ENCODE results near the gene QRFP.
"Not testable (repeated sequence)": the region's sequence is repeated elsewhere in the genome, so short reads cannot be mapped to it uniquely, and the experiment has no call there.

The QRFP gene

GRCh38 chr9:130861372-130862180 lies 35.0 kb downstream of the QRFP start:
- H3K27me3 ChIP-seq (ENCODE audit: insufficient read depth, low read length): no peaks in the 10 kb centered on the region
- H3K9me3 ChIP-seq (ENCODE audit: insufficient read depth, low read depth, low read length): no peaks in the 10 kb centered on the region
- peaks cover 67% of the 10 kb centered on the region for H3K36me3 ChIP-seq (ENCODE audit: insufficient read depth, low read length)
- peaks cover 14% of the 10 kb centered on the region; the same call in 1 of the 2 replicates for H3K4me1 ChIP-seq (ENCODE audit: insufficient read depth, low read length)
- no peak overlapping the region for H3K9ac ChIP-seq (ENCODE audit: low read depth, low read length)
- H3K4me3 ChIP-seq (ENCODE audit: low read length): no peak overlapping the region
- H3K27ac ChIP-seq (ENCODE audit: low read depth, low read length): no peak overlapping the region
- 89% methylated on average over 4 of the region's 8 CpGs for WGBS

DNA sequence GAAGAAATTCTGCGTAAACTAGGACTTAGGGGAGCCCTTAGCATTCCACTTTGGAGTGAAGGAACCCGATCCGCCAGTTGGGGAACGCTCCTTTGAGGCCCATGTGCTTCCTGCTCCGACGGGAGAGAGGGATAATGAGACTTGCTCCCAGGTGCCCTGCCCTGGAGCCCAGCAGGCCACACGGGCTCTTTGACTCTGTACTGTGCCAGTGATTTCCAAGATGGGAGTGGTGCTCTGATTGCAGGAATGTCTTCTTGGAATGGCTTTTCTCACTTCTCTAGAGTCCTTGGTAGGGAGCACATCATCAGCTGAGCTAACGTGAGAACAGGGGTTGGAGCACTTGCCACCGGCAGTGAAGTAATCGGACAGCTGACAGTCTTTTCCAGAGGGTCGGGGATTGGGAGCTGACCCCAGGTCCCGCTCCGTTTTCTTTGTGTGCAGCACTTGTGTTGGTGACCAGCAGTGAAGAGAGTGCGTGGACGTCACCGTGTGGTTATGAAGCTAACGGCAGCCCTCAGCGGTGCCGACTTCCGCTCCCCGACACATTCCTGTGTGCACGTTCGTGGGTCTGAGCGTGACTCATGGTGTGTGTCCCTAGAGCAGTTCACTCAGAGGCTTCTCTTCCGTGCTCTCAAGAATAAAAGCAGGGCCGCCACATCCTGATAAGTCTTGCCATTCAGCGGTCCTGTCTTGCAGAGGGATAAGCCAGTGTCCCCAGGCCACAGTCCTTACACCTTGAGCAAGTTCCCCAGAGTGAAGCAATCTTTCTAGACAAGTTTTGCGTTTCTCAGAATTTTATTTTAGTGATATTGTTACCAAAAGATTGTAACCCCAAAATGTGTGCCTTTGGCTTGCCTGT lies 35.9 kb downstream of the QRFP start:
- Histone ChIP-seq H3K4me3 (ENCODE audit: low read length) (no peak overlapping the region), H3K9me3 (ENCODE audit: insufficient read depth, low read depth, low read length) (no peaks in the 10 kb centered on the region), H3K9ac (ENCODE audit: low read depth, low read length) (no peak overlapping the region), H3K36me3 (ENCODE audit: insufficient read depth, low read length) (peaks cover 75% of the 10 kb centered on the region), H3K4me1 (ENCODE audit: insufficient read depth, low read length) (peaks cover 14% of the 10 kb centered on the region; the same call in 1 of the 2 replicates), H3K27ac (ENCODE audit: low read depth, low read length) (peak overlapping the region; percentile 51; the same call in 1 of the 2 replicates), H3K27me3 (ENCODE audit: insufficient read depth, low read length) (no peaks in the 10 kb centered on the region)
- WGBS: 91% methylated on average over 28 of the region's 28 CpGs

DNA sequence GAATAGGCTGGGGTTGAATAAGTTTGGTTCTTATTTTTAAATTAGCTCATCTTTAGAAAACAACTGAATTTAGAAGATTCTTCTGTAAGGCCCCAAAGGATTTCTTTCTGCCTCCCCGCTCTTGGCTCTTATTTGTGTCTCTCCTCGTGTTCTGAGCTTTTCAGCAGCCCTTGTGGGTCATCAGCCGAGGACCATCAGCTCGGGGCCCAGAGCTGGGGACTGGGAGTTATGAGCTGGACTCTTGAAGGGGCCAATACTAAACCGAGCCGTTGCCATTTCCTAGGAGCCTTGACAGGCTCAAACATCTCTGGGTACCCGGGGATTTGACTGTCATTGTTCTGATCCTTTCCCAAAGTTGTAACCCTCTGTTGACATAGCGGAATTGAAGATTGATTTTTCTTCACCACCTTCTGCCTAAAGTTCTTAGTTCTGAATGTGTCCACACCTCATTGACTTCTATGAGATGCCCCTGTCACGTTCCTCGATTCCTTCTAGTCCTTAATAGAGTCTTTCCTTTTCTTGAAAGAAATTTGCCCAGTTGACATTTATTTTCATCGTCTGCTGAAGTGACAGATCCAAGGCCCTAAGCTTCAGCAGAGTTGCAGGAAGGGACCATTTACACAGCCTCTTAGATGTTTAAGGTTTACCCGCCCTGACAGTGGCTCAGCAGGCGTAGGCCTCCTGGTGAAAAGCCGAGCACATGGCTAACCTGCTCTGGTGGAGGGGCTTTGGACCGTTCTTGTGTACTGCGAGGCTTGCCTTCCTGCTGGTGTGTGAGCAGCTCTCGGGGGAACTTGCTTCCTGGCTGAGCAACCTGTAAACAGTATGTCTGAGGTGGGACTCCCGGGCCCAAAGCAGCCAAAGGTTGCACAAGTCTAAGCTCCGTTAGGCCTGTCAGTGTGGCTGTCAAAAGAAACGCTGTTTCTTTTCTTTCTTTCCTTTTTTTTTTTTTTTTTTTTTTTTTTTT lies 37.6 kb downstream of the QRFP start:
- Histone ChIP-seq H3K4me3 (ENCODE audit: low read length) (no peak overlapping the region), H3K36me3 (ENCODE audit: insufficient read depth, low read length) (peaks cover 81% of the 10 kb centered on the region), H3K27me3 (ENCODE audit: insufficient read depth, low read length) (no peaks in the 10 kb centered on the region), H3K27ac (ENCODE audit: low read depth, low read length) (no peak overlapping the region), H3K4me1 (ENCODE audit: insufficient read depth, low read length) (peaks cover 14% of the 10 kb centered on the region; the same call in 1 of the 2 replicates), H3K9ac (ENCODE audit: low read depth, low read length) (no peak overlapping the region), H3K9me3 (ENCODE audit: insufficient read depth, low read depth, low read length) (no peaks in the 10 kb centered on the region)
- 86% methylated on average over 20 of the region's 20 CpGs for WGBS

GRCh38 chr9:130857864-130858738 lies 38.5 kb downstream of the QRFP start:
- H3K27ac ChIP-seq (ENCODE audit: low read depth, low read length): no peak overlapping the region; the same call in 1 of the 2 replicates
- peaks cover 14% of the 10 kb centered on the region; the same call in 1 of the 2 replicates for H3K4me1 ChIP-seq (ENCODE audit: insufficient read depth, low read length)
- H3K36me3 ChIP-seq (ENCODE audit: insufficient read depth, low read length): peaks cover 78% of the 10 kb centered on the region
- no peak overlapping the region for H3K4me3 ChIP-seq (ENCODE audit: low read length)
- H3K27me3 ChIP-seq (ENCODE audit: insufficient read depth, low read length): no peaks in the 10 kb centered on the region
- no peaks in the 10 kb centered on the region for H3K9me3 ChIP-seq (ENCODE audit: insufficient read depth, low read depth, low read length)
- WGBS: 86% methylated on average over 22 of the region's 22 CpGs
- no peak overlapping the region for H3K9ac ChIP-seq (ENCODE audit: low read depth, low read length)

GRCh38 chr9:130856474-130856873 lies 40.1 kb downstream of the QRFP start:
- H3K4me3 ChIP-seq (ENCODE audit: low read length): no peak overlapping the region
- no peaks in the 10 kb centered on the region for H3K9me3 ChIP-seq (ENCODE audit: insufficient read depth, low read depth, low read length)
- 94% methylated on average over 8 of the region's 8 CpGs for WGBS
- H3K27ac ChIP-seq (ENCODE audit: low read depth, low read length): no peak overlapping the region
- H3K9ac ChIP-seq (ENCODE audit: low read depth, low read length): no peak overlapping the region
- peaks cover 14% of the 10 kb centered on the region; the same call in 1 of the 2 replicates for H3K4me1 ChIP-seq (ENCODE audit: insufficient read depth, low read length)
- H3K27me3 ChIP-seq (ENCODE audit: insufficient read depth, low read length): no peaks in the 10 kb centered on the region
- H3K36me3 ChIP-seq (ENCODE audit: insufficient read depth, low read length): peaks cover 63% of the 10 kb centered on the region

DNA sequence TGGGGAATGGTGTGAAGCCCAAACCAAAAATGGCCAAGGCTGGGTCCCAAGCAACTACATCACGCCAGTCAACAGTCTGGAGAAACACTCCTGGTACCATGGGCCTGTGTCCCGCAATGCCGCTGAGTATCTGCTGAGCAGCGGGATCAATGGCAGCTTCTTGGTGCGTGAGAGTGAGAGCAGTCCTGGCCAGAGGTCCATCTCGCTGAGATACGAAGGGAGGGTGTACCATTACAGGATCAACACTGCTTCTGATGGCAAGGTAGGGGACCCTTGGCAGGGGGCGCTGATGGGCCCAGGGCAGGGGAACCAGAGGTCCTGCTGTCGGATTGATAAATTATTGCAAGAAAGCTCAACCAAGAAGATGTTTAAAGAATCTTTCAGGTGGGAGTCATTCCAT lies 41.8 kb downstream of the QRFP start:
- Histone ChIP-seq H3K36me3 (ENCODE audit: insufficient read depth, low read length) (peaks cover 48% of the 10 kb centered on the region), H3K27ac (ENCODE audit: low read depth, low read length) (no peak overlapping the region), H3K9me3 (ENCODE audit: insufficient read depth, low read depth, low read length) (no peaks in the 10 kb centered on the region), H3K9ac (ENCODE audit: low read depth, low read length) (no peak overlapping the region), H3K4me3 (ENCODE audit: low read length) (no peak overlapping the region), H3K27me3 (ENCODE audit: insufficient read depth, low read length) (no peaks in the 10 kb centered on the region), H3K4me1 (ENCODE audit: insufficient read depth, low read length) (peaks cover 6% of the 10 kb centered on the region; the same call in 1 of the 2 replicates)
- 95% methylated on average over 9 of the region's 9 CpGs for WGBS

DNA sequence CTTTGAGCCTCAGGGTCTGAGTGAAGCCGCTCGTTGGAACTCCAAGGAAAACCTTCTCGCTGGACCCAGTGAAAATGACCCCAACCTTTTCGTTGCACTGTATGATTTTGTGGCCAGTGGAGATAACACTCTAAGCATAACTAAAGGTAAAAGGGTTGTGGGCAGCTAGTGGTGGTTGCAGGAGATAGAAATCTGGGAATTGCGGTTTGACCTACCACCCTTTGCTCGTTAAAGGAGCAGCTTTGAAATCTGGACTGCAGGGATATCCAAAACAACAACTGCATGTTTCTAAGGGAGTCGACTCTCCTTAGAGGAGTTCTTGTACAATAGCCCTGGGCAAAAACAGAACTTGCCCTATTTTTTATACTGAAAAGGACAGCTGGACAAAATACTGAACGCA lies 42.5 kb downstream of the QRFP start:
- Histone ChIP-seq H3K4me3 (ENCODE audit: low read length) (no peak overlapping the region), H3K36me3 (ENCODE audit: insufficient read depth, low read length) (peaks cover 46% of the 10 kb centered on the region)
- 96% methylated on average over 8 of the region's 8 CpGs for WGBS

GRCh38 chr9:130852801-130853200 lies 43.8 kb downstream of the QRFP start:
- 94% methylated on average over 6 of the region's 7 CpGs for WGBS
- no peak overlapping the region for H3K27ac ChIP-seq (ENCODE audit: low read depth, low read length)
- H3K4me3 ChIP-seq (ENCODE audit: low read length): no peak overlapping the region
- no peak overlapping the region for H3K9ac ChIP-seq (ENCODE audit: low read depth, low read length)
- H3K9me3 ChIP-seq (ENCODE audit: insufficient read depth, low read depth, low read length): no peaks in the 10 kb centered on the region
- H3K27me3 ChIP-seq (ENCODE audit: insufficient read depth, low read length): no peaks in the 10 kb centered on the region
- H3K36me3 ChIP-seq (ENCODE audit: insufficient read depth, low read length): peaks cover 43% of the 10 kb centered on the region
- H3K4me1 ChIP-seq (ENCODE audit: insufficient read depth, low read length): peaks cover 6% of the 10 kb centered on the region; the same call in 1 of the 2 replicates

More for the DNA sequence above, 42.5 kb downstream of the QRFP start:
- Histone ChIP-seq H3K27ac (ENCODE audit: low read depth, low read length) (no peak overlapping the region), H3K27me3 (ENCODE audit: insufficient read depth, low read length) (no peaks in the 10 kb centered on the region), H3K4me1 (ENCODE audit: insufficient read depth, low read length) (peaks cover 4% of the 10 kb centered on the region; the same call in 1 of the 2 replicates), H3K9ac (ENCODE audit: low read depth, low read length) (no peak overlapping the region), H3K9me3 (ENCODE audit: insufficient read depth, low read depth, low read length) (no peaks in the 10 kb centered on the region)

GRCh38 chr9:130849356-130849755 lies 47.3 kb downstream of the QRFP start:
- H3K9ac ChIP-seq (ENCODE audit: low read depth, low read length): no peak overlapping the region
- H3K27ac ChIP-seq (ENCODE audit: low read depth, low read length): no peak overlapping the region
- H3K4me1 ChIP-seq (ENCODE audit: insufficient read depth, low read length): peaks cover 28% of the 10 kb centered on the region
- no peak overlapping the region for H3K4me3 ChIP-seq (ENCODE audit: low read length)
- peaks cover 9% of the 10 kb centered on the region for H3K36me3 ChIP-seq (ENCODE audit: insufficient read depth, low read length)
- no peaks in the 10 kb centered on the region for H3K27me3 ChIP-seq (ENCODE audit: insufficient read depth, low read length)
- WGBS: 94% methylated on average over 9 of the region's 9 CpGs
- H3K9me3 ChIP-seq (ENCODE audit: insufficient read depth, low read depth, low read length): no peaks in the 10 kb centered on the region

- H3K27me3 ChIP-seq (ENCODE audit: insufficient read depth, low read length); H3K27ac ChIP-seq (ENCODE audit: low read depth, low read length); H3K36me3 ChIP-seq (ENCODE audit: insufficient read depth, low read length); H3K9me3 ChIP-seq (ENCODE audit: insufficient read depth, low read depth, low read length); H3K9ac ChIP-seq (ENCODE audit: low read depth, low read length); H3K4me3 ChIP-seq (ENCODE audit: low read length): not testable (repeated sequence)
- peaks cover 28% of the 10 kb centered on the region for H3K4me1 ChIP-seq (ENCODE audit: insufficient read depth, low read length)
- WGBS: 96% methylated on average over 8 of the region's 8 CpGs
These were observed 48.1 kb downstream of the QRFP start for GRCh38 chr9:130848514-130848913.

All from HUES64 (cell line).